ENCODE results near the gene LRRC75A. TPM values are rescaled to one million over a fixed set of nuclear protein-coding genes. Genes with fewer than 3 reads are reported as not detected.

LRRC75A gene
- total and polyA plus RNA-seq, 2 of the 8 experiments (the other 6 are each of a cell fraction or from before 2014, with no cell fraction given): 9.7 to 9.9 TPM

DNA sequence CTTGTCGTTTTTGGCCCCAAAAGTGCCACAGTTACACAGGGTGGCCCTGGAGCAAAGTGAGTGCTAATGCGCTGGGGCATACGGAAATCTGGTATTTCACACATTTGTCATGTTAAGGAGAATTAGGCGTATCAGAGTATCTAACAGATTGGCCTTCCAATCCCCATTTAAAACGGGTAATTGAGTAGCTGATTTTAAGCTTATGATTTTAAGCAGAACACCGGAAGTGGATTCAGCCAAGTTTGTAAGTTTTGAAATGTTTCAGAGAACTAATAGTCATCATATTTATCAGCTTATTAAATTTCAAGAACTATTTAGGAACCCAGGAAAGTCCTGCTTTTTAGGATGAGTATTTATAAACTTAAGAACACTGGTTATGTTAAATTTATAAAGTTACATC, 19.5 kb downstream of the LRRC75A start (continued):
- TF ChIP-seq POU5F1 (IDR thresholded peaks at IDR 0.05; ENCODE audit: low read depth, low read length): no peak
- TF ChIP-seq TCF12 (IDR thresholded peaks at IDR 0.05; ENCODE audit: low read depth, low read length): no peak

Data from H1 (cell line).